ENCODE measurements around the gene SAP30BP. TPM values are rescaled to one million over a fixed set of nuclear protein-coding genes. Genes with fewer than 3 reads are reported as not detected.

SAP30BP gene
- total RNA-seq, 4 donors from 2014 or later = 33.9 to 72.7 (median 44.4) TPM

DNA sequence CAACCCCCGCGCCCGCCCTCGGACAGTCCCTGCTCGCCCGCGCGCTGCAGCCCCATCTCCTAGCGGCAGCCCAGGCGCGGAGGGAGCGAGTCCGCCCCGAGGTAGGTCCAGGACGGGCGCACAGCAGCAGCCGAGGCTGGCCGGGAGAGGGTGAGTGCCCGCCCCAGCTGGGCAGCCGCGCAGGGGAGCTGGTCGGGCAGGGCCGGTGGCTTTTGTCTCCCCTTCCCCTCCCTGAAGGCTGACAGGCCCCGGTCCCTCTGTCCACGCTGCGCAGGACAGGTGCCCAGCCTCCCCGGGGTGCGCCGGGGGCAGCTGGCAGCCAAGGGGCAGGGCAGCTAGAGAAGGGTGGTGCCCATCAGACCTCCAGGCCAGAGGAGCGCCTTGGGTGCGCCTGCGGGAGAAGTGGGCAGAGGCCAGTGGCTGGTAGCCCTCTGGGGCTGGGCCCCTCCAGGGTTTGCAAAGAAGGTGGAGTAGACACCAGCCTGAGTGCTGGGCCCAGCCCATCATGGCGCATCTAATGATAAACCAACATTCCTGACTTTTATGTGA lies 54.4 kb downstream of the SAP30BP start:
- Histone ChIP-seq H3K27me3 (peaks cover 0 to 63% (median 0%) of the 10 kb centered on the region in 4 donors), H3K4me3 (peak overlapping the region; percentile 60 to 73 (median 70)), H3K36me3 (peaks cover 12 to 25% (median 17%) of the 10 kb centered on the region in 3 donors), H3K27ac (peak overlapping the region; percentile 94 to 97 (median 96)), H3K9me3 (no peaks in the 10 kb centered on the region), H3K4me1 (peaks cover 21 to 54% (median 29%) of the 10 kb centered on the region in 3 donors)
- intact Hi-C loops (cut with DNase I) = no loop called here
- TF ChIP-seq, protein P1, sequence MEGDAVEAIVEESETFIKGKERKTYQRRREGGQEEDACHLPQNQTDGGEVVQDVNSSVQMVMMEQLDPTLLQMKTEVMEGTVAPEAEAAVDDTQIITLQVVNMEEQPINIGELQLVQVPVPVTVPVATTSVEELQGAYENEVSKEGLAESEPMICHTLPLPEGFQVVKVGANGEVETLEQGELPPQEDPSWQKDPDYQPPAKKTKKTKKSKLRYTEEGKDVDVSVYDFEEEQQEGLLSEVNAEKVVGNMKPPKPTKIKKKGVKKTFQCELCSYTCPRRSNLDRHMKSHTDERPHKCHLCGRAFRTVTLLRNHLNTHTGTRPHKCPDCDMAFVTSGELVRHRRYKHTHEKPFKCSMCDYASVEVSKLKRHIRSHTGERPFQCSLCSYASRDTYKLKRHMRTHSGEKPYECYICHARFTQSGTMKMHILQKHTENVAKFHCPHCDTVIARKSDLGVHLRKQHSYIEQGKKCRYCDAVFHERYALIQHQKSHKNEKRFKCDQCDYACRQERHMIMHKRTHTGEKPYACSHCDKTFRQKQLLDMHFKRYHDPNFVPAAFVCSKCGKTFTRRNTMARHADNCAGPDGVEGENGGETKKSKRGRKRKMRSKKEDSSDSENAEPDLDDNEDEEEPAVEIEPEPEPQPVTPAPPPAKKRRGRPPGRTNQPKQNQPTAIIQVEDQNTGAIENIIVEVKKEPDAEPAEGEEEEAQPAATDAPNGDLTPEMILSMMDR (IDR thresholded peaks at IDR 0.05) = no peak
- TF ChIP-seq POLR2A (IDR thresholded peaks at IDR 0.05) = no peak
- WGBS, 2 donors = 8 to 20% methylated on average over 1 to 8 of the region's 33 CpGs
- DNase-seq = no peak

DNA sequence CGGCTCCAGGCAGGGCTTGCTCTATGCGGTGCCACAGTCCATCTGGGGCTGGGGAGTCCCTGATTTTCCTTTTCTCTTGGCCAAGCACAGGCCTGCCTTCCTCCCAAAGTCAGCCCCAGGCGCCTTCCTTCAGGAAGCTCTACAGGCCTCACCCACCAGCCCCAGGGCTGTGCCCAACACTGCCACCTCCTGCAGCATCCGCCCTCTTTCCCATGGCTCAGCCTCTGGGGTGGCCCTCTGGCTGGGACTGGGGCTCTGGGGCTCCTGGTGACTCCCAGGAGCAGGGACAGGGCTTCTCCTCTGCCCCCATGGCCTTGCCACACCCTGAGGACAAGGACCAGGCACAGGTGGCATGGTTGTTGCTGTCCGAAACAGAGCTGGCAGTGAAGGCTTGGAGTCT lies 54.9 kb downstream of the SAP30BP start:
- no peak for DNase-seq

DNA sequence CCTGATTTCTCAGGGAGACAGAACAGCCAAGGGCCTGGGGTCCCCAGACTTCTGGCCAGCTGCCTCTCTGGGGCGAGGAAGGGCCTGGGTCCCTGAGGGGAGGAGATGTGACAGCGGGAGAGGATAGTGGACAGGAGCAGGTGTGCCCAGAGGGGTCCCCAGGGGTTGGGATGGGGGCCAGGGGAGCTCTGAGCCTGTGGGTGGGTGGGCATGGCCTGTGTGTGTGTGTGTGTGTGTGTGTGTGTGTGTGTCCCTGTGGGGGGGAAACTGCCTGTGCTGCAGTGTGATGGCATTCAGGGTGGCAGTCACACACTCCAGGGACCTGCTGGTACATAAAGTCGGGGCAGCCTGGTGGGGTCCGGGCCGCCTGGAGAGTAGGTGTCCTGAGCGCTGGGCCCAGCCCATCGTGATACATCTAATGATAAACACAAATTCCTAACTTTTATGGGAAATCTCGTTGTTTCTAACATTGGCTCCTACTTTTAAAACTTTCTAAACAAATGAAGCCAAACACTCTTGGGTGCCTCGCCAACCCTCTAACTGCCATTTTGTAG lies 55.5 kb downstream of the SAP30BP start:
- peaks cover 21 to 54% (median 29%) of the 10 kb centered on the region in 3 donors for H3K4me1 ChIP-seq
- intact Hi-C loops (cut with DNase I) = no loop called here
- H3K27me3 ChIP-seq = peaks cover 0 to 63% (median 0%) of the 10 kb centered on the region in 4 donors
- H3K9me3 ChIP-seq = no peaks in the 10 kb centered on the region
- 27 to 77% methylated on average over 5 to 6 of the region's 9 CpGs for WGBS, 2 donors
- peaks cover 20 to 36% (median 27%) of the 10 kb centered on the region in 3 donors for H3K36me3 ChIP-seq
- DNase-seq = no peak
- peak overlapping the region; percentile 94 to 97 (median 96) for H3K27ac ChIP-seq
- TF ChIP-seq, protein P1 (IDR thresholded peaks at IDR 0.05) = no peak
- TF ChIP-seq POLR2A (IDR thresholded peaks at IDR 0.05) = no peak
- peak overlapping the region; percentile 60 to 73 (median 70) for H3K4me3 ChIP-seq

More for the DNA sequence above, 54.9 kb downstream of the SAP30BP start:
- H3K4me3 ChIP-seq = peak overlapping the region; percentile 60 to 73 (median 70)
- intact Hi-C loops (cut with DNase I) = no loop called here
- TF ChIP-seq, protein P1 (IDR thresholded peaks at IDR 0.05) = no peak
- TF ChIP-seq POLR2A (IDR thresholded peaks at IDR 0.05) = no peak
- peaks cover 21 to 54% (median 29%) of the 10 kb centered on the region in 3 donors for H3K4me1 ChIP-seq
- peak overlapping the region; percentile 94 to 97 (median 96) for H3K27ac ChIP-seq
- H3K9me3 ChIP-seq = no peaks in the 10 kb centered on the region
- peaks cover 15 to 31% (median 21%) of the 10 kb centered on the region in 3 donors for H3K36me3 ChIP-seq
- H3K27me3 ChIP-seq = peaks cover 0 to 63% (median 0%) of the 10 kb centered on the region in 4 donors
- 40% methylated on average over 4 of the region's 5 CpGs for WGBS, 2 donors

DNA sequence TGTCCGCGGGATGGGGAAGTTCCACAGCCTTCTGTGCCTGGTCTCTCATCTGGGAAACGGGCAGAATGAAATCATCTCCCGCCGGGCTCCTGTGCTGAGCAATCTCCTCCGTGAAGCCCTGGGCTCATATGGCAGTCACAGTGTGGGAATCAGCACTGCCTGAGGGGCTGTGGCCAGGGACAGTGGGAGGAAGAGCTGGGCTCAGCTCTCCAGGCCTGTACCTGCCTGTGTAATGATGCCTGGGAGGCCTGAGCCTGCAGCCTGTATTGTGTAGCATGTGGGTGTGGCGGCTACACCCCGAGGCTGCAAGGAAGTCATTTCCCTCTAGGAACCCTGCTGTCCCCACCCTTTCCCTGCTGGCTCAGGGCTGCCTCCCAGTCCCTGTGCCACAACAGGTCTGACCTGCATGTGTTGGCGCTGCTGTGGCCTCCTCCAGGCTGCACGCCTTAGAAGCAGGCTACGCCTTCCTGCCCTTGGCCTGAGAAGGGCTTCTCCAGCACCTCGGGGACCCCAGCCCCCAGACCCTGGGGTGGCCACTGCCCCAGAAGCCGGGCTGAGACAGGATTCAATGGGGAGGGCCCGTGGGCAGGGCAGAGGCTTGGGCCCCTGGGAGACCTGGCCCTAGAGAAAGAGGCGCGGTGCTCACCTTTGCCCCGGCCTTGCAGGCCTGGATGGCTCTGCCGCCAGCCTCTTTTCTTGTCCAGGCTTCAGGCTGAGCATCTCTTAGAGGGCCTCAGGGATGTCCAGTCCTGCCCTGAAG lies 56.2 kb downstream of the SAP30BP start:
- Histone ChIP-seq H3K9me3 (no peaks in the 10 kb centered on the region), H3K4me1 (peaks cover 21 to 54% (median 29%) of the 10 kb centered on the region in 3 donors), H3K36me3 (peaks cover 24 to 44% (median 32%) of the 10 kb centered on the region in 3 donors), H3K4me3 (peak overlapping the region; percentile 60 to 73 (median 70)), H3K27ac (peak overlapping the region; percentile 94 to 97 (median 96)), H3K27me3 (peaks cover 0 to 62% (median 0%) of the 10 kb centered on the region in 4 donors)
- intact Hi-C loops (cut with DNase I) = no loop called here
- no peak for DNase-seq
- TF ChIP-seq, protein P1 (IDR thresholded peaks at IDR 0.05) = peak in 1 of 6 experiments; percentile 3
- peak in 2 of 4 donors; percentile 74 to 75 for TF ChIP-seq POLR2A (IDR thresholded peaks at IDR 0.05)
- 18 to 40% methylated on average over 1 to 4 of the region's 18 CpGs for WGBS, 2 donors

All from esophagus squamous epithelium (tissue), 5 donors.